NCI-H128 (cell line): ENCODE data around the gene CFAP99.

Source experiments
- DNase-seq: peaks from one replicate; lab custom pipeline; 2025; ENCODE audit not compliant: unreplicated experiment; lab: John Stamatoyannopoulos, UW

CFAP99 gene

DNA sequence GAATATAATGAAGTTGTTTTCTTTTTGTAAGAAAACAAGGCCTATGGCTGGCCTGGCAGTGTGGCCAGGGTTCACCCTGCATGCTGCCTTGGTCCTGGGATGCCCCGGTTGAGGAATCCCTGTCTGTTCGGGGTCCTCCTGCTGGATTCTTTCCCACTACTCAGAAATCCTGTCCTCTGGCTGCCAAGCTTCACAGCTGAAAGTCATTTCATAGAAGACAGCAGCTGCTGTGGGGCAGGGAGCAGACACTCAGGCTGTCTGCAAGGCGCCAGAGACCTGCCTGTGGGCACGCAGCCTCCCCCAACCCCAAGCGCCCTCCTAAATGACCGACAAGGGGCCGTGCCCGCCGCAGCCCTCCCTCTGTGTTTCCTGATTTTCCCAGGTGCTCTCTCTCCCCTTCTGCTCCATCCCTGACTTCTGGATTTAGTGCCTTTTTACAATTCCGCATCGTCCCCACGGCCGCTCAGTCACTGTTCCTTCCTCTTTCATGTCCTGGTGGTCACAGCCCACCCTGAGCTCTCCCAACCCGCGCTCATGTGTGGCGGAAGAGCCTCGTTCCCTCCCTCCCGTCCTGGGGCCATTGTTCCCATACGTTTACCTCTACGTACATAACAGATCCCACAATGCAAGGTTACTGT lies 27.9 kb upstream of the CFAP99 start:
- DNase-seq, result no peak

DNA sequence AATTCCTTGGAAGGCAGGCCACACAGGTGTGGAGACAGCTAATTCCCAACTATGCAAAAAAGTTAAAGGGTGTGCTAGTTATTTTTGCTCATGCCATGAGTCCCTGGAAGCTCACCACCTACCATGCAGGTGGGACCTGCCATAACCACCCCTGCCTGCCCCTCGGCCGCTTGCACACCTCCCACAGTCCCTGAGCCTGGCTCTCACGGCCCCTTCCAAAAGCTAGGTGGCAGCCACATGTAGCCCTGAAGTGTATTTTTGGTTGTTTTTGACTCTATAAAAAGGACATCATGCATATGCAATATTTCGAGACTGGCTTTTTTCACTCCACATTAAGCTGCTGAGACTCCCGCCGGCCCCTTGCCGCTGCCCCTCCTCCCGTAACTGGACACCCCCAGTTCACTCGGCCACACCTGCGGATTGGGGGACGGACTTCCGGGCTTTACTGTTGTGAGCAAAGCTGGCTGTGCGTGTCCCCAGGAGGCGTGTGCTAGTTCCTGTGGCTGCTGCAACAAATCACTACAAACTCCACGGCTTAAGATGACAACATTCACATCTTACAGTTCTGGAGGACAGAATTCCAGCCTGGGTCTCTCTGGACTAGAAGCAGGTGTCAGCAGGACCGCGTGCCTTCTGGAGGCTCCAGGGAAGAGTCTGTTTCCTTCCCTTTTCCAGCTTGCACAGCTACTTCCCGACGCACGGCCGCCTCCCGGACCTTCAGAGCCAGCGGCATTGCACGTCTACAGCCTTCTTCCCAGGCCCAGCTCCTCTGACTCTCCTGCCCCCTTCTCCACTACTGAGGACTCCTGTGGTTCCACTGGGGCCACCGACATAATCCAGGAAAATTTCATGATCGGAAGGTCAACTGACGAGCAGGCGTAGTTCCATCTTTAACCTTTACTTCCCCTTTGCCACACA lies 25.1 kb upstream of the CFAP99 start:
- no peak for DNase-seq

DNA sequence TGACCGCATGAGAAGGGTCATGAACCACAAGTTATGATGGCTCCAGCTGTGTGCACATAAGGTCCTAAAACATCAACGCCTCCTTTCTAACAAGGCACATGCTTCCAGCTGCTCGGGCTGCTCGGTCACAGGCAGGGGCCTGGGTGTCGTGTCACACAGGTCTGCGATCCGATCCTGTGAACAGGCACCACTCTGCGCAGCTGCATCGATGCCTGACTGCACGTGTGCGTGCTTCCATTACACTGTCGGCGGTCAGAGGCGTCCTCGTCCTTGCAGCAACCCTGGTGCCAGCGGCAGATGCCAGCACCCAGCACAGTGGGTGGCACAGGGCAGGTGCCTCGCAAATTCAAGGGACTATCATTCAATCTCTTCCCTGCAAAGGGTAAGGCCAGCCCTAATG lies 24.2 kb upstream of the CFAP99 start:
- no peak for DNase-seq

DNA sequence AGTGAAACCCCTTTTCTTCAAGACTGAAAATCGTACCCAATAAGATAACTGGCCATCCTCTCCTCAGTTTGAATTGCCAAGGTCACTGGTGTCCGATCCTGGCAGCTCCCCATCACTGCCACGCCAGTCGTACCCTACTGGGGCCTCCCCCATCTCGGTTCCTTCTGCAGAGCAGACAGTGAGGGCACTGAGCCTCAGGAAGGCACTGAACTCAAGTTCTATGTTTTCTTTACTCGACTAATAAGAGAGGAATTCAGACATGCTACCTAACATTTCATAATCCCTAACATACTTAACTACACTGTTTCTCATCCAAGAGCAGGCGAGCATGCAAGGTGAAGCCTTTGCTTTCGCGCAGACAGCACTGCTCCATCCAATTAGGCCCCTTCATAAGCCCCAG lies 23.7 kb upstream of the CFAP99 start:
- DNase-seq, result no peak

DNA sequence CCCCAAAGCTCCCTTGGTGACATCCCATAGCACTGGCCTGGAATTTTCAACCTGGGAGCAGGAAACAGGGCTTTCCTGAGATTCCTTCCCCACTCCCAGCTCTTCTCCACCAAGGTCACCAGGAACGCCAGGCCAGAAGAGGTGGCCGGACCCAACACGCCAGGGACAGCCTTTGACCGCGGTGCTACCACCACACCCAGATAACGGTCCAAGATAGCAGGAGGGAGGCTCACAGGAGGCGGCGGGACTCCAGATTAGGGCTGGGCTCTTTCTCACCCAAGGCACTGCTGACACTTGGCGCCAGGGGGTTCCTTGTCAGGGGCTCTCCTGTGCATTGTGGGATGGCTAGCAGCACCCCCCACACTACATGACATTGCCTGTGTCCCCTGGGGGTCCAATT lies 23.2 kb upstream of the CFAP99 start:
- no peak for DNase-seq

DNA sequence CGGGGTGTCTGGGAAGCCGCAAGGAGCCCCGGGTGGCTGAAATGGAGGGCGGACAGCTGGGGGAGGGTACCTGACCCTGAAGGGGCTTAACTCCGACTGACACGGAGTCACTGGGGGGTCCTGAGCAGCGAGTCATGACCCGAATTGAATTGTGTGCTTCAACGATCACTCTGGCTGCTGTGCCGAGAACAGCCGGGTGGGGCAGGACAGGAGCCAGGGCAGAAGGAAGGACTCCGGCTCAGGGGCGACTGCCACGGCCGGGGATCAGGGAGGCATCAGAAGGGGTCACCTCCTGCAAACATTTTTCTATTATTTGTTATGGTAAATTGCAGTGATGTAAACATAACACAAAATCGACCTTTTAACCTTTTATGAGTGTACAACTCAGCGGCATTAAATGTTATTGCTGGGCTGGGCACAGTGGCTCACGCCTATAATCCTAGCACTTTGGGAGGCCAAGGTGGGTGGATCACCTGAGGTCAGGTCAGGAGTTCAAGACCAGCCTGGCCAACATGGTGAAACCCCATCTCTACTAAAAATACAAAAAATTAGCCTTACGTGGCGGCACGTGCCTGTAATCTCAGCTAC lies 21.9 kb upstream of the CFAP99 start:
- no peak for DNase-seq

DNA sequence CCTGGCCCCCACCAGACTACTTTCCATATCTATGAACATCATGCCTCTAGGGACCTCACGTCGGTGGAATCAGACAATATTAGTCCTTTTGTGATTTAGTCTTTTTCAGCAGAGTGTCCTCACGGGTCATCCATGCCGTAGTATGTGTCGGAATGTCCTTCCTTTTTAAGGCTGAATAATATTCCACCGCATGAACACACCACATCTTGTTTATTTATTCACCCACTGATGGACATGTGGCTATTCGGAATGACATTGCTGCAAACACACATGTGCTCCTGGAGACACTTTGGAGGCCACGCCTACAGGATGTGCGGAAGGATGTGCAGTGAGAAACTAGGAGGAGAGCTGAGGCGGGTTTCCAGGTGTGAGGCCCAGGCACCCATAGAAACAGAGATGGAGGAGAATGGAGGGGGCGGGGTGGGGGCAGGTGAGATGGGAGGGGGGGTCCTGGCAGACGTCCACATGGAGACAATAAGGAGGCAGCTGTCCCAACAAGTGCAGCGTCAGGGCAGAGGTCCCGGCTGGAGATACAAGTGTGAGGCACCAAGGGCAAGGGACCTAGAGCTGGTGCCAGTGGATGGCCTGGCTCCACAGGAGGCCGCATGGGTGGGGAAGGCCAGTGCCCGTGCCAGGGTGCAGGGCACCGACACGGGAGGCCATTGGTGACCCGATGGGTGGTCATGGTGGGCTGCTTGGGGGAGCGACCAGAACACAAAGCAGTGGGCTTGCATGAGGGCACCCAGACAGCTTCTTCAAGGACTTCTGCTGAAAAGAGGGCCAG lies 21.0 kb upstream of the CFAP99 start:
- no peak for DNase-seq

DNA sequence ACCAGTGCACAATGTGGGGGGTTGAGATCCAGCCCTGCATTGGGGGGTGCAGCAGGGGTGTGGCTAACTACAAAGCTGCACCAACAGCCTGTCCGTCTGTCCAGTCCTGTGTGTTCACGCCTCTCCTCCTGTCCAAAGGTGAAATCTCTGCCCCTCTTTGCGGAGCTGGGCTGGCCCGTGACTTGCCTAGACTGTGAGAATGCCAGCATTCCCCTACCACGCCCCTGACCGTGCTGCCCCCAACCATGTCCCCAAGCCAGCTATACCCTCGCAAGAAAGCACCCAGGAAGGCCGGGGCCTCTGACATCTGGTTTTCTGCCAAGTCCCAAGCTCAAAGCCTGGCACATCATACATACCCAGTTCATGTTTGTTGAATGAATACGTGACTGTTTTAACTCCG lies 19.5 kb upstream of the CFAP99 start:
- DNase-seq, result no peak

DNA sequence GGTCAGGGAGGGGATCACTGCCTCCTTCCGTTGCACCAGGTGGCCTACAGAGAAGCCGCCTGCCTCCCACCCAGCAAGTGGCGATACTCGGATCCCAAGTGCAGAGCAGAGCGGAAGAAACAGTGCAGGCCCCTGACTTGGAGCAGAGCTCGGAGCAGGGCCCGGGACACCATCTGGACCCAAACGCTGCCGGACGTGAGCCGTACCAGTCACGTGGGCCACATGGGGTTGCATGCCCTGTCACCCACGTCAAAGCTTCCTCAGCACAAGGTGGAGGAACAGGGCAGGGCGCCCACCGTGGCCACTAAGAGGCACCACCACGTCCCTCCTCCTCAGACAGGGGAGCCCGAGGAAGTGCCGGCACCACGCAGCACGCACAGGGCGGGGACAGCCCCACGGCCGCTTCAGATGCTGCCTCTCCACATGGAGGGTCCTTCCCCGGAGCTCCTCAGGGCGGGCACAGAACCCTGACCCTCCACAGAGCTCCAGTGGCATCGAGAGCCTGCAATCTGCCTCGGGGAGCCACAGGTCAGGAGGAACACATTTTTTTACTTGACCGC lies 19.0 kb upstream of the CFAP99 start:
- no peak for DNase-seq

DNA sequence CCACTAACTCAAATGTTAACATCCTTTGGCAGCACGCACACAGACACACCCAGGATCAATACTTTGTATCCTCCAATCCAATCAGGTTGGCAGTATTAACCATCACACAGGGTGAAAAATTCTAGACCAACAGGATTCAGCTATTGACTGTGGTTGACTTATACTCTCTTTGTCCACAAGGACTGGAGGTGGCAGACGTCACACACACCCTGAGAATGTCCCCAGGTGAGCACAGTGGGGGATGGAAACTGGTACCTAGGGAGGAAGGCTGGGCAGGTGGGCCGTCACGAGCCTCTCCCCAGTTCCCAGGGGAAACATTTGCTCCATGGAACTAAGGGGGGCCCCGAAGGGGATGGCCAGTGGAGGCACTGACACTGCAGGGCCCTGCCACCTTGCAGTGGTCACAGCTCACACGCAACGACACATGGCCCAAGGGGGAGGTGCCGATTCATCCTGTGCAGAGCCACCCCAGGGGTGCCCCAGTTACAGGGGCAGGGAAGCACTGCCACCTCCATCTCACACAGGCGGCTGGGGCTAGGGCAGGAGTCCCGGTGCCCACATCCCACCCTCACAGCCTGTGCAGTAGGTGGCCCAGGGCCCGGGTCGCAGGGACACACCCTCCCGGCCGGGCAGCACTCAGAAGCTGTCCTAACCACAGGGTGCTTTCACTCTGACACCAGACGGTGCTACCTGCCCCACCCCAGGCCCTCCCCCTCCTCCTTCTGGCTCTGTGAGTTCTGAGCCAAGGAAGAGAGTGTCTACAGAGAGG lies 17.7 kb upstream of the CFAP99 start:
- DNase-seq, result no peak

DNA sequence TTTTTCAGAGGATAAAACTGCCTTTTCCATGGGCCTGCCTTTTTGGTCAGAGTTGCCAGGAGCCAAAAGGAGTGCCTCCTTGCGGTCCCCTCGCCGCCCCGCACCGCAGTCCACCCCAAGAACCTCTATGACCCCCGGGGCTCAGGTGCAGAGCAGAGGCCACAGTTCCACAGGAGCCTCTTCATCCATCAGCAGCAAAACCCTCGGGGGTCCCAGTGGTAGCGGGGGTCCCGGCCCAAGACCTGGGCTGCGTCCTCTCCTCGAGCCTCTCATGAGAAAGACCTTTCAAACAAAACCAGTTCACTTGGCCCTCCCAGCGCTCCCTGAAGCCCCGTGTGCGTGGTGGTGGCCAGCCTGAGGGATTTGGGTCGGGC lies 17.2 kb upstream of the CFAP99 start:
- DNase-seq, result no peak

DNA sequence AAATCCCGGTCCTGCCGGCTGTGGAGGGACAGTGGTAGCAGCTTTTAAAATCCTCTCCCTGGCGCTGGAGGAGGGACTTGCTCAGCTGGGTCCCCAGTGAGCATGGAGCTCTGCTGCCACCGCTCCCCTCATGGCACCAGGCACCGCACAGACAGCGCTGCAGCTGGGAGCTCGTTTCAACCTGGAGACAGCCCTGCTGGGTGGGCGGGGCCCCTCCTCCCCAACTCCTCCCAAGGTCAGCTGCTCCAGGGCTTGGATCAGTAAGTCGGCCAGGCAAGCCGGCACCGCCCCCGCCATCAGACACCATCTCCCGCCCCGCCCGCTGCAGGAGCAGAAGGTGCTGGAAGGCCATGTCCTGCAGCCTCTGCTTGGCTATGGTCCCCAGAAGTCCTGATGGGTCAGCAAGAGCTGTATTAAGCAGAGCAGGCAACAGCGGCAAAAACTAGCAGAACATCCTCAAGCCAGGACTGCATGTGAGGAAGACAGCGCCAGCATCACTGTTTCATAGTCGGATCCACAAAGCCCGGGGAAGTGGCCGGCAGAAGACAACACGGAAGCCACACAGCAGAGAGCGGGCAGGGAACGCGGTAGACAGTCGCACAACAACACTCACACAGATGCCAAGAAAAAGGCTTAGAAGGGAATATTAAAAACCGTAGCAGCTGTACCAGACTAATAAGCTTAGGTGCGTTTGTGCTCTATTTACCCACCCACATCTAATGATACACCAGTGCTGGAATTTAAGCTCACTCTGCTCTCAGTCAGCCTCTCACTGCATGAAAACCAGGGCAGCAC lies 16.5 kb upstream of the CFAP99 start:
- DNase-seq, result no peak

DNA sequence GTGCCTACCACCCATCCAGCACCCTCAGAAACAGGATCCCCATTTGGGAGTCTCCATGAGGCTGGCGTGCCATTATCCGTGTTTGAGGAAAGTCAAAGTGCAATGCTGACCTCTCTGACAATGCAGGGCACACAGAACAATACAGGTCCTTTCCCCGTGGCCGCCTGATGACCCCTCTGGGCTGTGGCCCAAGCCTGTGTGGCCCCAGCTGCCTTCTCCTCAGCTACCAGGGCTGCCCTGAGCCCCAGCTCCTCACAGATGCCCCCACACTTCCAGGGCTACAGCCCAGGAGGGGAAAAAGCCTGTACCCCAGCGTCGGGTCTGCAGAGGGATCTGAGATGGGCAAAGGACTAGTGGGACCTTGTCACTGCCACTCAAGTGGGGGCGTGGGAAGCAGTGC lies 15.8 kb upstream of the CFAP99 start:
- DNase-seq, result no peak

DNA sequence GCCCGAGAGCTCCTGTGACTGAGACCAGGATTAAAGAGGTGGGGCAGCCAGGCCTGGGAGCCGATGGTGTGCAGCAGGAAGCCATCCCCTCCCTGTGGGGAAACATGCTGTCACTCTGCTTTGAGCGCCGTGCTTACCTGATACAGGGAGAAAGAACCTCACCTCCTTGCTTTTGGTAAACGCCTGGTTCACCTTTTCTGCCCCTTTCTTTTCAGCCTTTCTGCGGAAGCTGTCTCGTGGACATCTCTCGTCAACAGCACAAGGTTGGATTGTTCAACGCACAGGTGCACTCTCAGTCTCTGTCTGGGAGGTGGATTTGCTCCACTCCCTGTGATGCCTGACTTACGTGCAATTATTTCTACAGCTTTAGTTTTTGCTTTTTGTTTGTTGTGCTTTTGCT lies 12.3 kb upstream of the CFAP99 start:
- no peak for DNase-seq

DNA sequence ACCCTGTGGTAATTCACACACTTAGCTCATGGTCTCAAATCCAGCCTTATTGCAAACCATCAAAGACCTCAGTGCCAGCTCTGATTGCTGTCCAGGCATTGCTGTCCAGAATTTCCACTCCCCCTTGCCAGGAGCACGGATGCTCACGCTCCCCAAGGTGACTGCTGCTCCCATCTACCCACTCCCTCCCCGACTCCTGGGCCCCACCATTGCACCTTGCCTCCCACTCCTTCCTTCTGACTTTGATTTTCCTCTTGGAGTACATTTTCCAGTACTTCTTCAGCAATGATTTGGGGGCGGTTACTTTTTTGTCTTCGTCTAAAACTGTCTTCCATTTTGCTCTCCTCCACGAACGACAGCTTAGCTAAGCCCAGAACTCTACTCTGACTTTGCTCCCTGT lies 11.8 kb upstream of the CFAP99 start:
- DNase-seq, result no peak

DNA sequence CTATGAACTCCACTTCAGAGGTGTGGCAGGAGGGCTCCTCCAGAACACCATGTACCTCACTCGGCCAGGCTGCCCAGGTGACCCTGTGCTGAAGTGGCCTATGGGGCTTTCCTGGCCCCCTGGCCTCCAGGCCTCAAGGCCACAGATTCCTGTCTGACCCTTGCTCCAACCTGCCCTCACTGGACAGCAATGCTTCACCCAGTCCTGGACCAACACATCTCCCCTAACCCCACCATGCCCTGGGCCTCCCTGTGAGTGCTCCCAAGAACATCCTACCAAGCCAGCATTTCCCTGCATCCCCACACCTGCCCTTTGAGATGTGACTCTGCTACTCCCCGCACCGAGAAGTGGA lies 10.8 kb upstream of the CFAP99 start:
- no peak for DNase-seq

DNA sequence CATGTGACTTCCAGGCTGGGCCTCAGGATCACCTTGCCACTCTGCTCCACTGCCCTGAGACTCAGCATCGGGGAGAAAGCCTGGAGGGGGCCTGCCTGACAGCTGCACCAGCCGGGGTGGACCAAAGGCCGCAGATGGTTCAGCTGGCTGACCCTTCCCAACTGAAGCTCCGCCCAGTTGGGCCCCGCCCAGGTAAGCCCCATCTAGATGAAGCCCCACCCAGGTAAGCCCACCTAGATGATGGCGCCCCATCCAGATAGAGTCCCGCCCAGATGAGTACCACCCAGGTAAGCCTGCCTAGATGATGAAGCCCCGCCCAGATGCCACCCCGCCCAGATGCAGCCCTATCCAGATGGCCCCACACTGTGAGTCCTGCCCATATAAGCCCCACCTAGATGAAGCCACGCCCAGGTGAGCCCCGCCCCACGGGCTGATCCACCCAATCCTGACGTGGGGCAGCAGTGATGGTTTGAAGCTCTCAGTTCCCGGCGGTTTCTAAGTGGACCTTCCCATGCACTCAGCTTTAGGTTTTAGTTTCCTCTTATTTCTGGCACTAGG lies 10.3 kb upstream of the CFAP99 start:
- DNase-seq, result no peak

DNA sequence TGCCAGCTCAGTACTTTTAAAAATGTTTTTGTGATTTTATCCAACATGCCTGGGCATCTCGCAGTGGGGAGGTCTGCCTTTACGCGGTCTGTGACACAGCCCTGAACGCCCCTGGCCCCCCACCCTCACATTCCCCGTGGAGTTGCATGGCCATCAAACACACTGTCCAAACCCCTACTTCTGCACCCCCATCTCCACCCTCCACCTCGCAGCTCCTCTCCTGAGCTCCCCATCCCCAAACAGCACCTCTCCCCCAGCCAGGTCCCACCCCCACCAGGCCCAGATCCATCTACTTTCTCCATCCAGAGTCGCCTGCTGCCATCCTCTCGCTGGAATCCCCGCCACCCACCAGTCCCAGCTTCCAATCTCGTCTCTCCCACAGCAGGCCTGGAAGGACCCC lies 9.8 kb upstream of the CFAP99 start:
- no peak for DNase-seq

DNA sequence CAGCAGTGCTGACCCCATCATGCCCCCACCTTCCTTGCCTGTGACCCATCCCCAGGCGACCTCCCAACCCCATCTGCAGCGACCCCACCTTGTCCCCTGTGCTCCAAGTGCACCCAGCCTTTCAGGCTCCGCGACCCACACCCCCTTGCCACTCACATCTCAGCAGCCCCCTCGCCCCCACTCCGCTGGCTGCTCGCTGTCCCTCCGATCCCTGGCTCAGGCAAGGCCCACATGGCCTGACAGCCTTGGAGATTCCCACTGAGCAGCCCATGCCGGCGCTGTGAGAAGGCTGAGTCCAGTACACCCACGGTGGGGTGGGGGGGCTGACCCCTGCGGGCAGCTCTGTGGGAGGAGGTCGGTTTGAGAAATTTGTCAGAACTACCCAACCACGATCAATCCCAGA lies 9.4 kb upstream of the CFAP99 start:
- DNase-seq, result no peak
